Activated T-cell treated with anti-CD3 and anti-CD28 coated beads, Interleukin-2, amount 50 U/mL, for 24 hours (primary cell): ENCODE data around the gene CHST15.
"Not testable (repeated sequence)": the region's sequence is repeated elsewhere in the genome, so short reads cannot be mapped to it uniquely, and the experiment has no call there.

Source experiments
- DNase-seq: peaks from one replicate; pipeline ENCODE4 v3.0.0-alpha.2; 2020
- H3K27ac Mint-ChIP-seq: 2 replicates; pipeline ENCODE4 v1.8.0; 2020; ENCODE audit warnings: mild to moderate bottlenecking, mixed read lengths
- H3K27me3 Mint-ChIP-seq: 2 replicates; pipeline ENCODE4 v1.8.0; 2020; ENCODE audit warnings: mixed read lengths
- H3K36me3 Mint-ChIP-seq: 2 replicates; pipeline ENCODE4 v1.8.0; 2020; ENCODE audit warnings: low read depth, mixed read lengths
- H3K4me1 Mint-ChIP-seq: 2 replicates; pipeline ENCODE4 v1.8.0; 2020; ENCODE audit warnings: low read depth, mixed read lengths
- H3K4me3 Mint-ChIP-seq: 2 replicates; pipeline ENCODE4 v1.8.0; 2020; ENCODE audit warnings: mild to moderate bottlenecking, moderate library complexity, mixed read lengths
- H3K9me3 Mint-ChIP-seq: 2 replicates; pipeline ENCODE4 v1.8.0; 2020; ENCODE audit warnings: mixed read lengths

CHST15 gene

DNA sequence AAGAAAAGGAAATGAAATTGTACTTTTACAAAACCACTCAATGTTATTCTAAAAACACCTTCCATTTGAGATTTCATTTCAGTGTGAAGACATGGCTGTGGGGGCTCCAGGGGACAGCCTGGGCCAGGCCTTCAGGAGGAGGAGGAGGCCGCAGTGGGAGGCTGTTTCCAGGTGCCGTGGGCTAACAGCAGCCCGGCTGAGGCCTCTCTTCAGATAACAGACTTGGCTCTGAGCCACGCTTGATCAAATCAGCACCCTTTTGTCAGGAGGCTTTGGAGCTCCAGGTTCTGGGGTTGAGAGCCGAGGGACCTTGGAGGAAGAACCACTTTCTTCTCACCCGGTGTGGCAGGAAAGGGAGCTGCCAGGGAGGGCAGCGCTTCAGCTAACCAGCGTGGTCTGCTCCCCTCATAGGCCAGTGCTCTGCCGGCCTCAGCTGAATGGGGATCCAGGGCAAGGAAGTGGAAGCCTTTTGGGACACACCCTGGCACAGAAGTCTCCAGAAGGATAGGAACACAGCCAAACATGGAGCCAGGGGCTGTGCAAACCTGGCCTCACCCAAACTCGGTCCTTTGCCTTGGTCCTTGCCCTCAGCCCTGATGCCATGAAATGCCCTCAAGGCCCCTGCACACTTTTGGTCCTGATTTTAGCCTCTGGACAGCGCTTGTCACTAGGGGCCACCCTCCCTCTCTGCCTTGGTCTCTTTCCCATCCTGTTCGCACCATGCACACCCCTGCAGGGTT lies 23.5 kb upstream of the CHST15 start:
- Mint-ChIP-seq H3K9me3 (no peaks in the 10 kb centered on the region), H3K27ac (no peak overlapping the region), H3K4me3 (no peak overlapping the region), H3K4me1 (no peaks in the 10 kb centered on the region), H3K27me3 (peaks cover 4% of the 10 kb centered on the region), H3K36me3 (no peaks in the 10 kb centered on the region)
- DNase-seq: no peak

DNA sequence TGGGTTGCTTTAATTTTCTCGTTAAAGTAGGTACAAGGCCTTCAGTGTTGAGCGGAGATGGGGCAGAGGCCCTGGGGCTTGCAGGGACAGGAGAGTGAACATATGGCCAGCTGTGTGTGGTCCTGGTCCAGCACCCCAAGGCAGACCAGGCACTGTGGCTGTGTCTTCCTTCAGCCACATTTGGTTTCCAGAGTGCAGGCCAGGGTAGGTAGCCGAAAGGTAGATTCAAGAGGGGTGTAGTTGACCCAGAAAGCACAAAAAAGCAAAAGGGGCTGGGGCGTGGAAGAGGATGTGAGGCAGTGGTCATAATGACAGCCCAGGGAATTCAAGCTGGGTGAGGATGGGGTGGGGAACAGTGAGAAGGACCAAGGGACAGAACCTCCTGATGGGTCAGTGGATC lies 21.3 kb upstream of the CHST15 start:
- H3K4me3 Mint-ChIP-seq: no peak overlapping the region
- no peaks in the 10 kb centered on the region for H3K4me1 Mint-ChIP-seq
- no peak for DNase-seq
- no peaks in the 10 kb centered on the region for H3K9me3 Mint-ChIP-seq
- peaks cover 11% of the 10 kb centered on the region for H3K27me3 Mint-ChIP-seq
- H3K36me3 Mint-ChIP-seq: no peaks in the 10 kb centered on the region
- no peak overlapping the region for H3K27ac Mint-ChIP-seq

DNA sequence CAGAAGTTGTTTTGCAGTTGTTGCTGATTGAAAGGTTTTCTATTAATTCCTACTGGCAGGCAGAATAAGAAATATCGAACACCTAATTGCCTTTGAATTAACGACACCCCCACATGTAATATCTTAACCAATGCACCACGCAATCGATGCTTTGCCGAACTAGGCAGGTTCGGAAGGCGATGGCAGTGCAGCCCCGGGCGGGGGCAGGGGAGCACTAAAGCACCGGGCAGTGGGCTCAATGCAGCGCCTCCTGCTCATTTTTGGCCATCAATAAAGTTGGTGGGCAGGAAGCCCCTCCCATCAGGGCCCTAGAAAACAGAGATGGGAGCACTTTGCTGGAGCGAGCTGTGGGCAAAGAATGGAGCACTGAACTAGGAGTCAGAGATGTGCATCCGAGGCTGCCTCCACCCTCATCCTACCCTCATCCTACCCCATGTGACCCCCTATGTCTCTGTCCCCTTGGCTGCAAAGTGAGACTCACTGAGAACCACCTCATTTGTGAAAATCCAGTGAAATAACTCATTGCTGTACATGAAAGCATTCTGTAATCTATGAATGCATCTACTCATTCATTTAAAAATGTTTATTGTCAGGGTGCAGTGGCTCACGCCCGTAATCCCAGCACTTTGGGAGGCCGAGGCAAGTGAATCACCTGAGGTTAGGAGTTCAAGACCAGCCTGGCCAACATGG lies 19.6 kb upstream of the CHST15 start:
- Mint-ChIP-seq H3K27me3 (peaks cover 6% of the 10 kb centered on the region), H3K36me3 (no peaks in the 10 kb centered on the region), H3K4me3 (no peak overlapping the region), H3K4me1 (no peaks in the 10 kb centered on the region), H3K27ac (no peak overlapping the region), H3K9me3 (no peaks in the 10 kb centered on the region)
- DNase-seq: no peak

DNA sequence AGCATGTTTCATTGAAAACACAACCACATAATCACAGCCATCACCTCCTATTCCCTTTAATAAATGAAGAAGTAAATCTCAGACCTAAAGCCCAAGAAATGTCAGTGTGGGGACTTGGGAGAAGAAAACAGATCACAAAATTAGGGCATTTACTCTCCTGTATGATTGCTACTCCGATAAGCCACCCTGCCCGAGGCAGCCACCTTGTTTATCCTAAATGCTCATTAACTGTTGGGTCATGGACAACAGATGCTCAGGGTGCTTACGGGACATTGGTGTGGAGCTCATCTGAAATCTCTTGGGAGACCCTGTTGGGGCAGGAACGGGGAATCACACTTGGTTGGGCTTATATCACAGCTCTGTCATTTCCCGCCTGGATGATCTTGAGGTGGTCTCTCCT lies 17.5 kb upstream of the CHST15 start:
- H3K27ac Mint-ChIP-seq: no peak overlapping the region
- H3K4me3 Mint-ChIP-seq: no peak overlapping the region
- peaks cover 2% of the 10 kb centered on the region for H3K4me1 Mint-ChIP-seq
- H3K27me3 Mint-ChIP-seq: peaks cover 10% of the 10 kb centered on the region
- no peaks in the 10 kb centered on the region for H3K9me3 Mint-ChIP-seq
- H3K36me3 Mint-ChIP-seq: no peaks in the 10 kb centered on the region
- no peak for DNase-seq

DNA sequence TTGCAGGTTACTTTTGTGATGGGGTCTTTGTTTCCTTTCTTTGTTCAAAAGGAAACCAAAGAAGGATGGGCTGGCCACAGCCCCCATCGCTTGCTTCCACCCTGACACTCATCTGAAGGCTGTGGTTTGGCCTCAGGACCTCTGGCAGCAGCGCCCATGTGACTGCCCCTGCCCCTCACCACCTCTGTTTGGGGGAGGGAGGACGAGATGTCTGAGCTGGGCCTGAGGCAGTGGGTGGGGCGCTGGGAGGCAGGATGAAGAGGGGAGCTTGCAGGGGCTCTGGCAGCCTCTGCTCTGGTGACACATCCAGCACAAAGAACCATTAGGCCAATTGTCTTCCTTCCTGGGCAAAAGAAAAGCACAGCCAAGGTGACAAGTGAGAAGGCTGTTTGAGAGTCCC lies 15.9 kb upstream of the CHST15 start:
- Mint-ChIP-seq H3K9me3 (no peaks in the 10 kb centered on the region), H3K27me3 (peaks cover 10% of the 10 kb centered on the region), H3K36me3 (no peaks in the 10 kb centered on the region), H3K4me1 (peaks cover 2% of the 10 kb centered on the region), H3K4me3 (no peak overlapping the region), H3K27ac (no peak overlapping the region)
- no peak for DNase-seq

DNA sequence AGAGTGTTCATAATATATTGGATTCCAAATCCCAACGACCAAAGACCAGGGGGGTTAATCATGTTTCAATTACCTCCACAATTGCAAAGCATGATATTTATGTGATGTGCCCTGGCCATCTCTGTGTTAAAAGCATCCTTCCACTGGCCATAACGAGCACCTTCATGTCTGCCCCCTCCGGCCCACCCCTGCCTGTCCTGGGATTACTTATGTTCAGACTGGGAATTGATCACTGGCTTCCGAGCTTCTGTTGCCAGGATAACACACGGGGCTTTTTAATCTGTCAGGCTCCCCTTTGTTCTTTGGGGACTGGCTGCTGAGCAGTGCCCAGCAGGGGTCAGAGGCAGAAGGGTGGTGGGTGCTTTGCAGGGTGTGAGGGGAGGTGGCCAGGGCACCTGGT lies 13.7 kb upstream of the CHST15 start:
- Mint-ChIP-seq H3K36me3 (no peaks in the 10 kb centered on the region), H3K27me3 (peaks cover 10% of the 10 kb centered on the region), H3K9me3 (peaks cover 2% of the 10 kb centered on the region), H3K4me3 (no peak overlapping the region), H3K27ac (no peak overlapping the region), H3K4me1 (peaks cover 2% of the 10 kb centered on the region)
- no peak for DNase-seq

DNA sequence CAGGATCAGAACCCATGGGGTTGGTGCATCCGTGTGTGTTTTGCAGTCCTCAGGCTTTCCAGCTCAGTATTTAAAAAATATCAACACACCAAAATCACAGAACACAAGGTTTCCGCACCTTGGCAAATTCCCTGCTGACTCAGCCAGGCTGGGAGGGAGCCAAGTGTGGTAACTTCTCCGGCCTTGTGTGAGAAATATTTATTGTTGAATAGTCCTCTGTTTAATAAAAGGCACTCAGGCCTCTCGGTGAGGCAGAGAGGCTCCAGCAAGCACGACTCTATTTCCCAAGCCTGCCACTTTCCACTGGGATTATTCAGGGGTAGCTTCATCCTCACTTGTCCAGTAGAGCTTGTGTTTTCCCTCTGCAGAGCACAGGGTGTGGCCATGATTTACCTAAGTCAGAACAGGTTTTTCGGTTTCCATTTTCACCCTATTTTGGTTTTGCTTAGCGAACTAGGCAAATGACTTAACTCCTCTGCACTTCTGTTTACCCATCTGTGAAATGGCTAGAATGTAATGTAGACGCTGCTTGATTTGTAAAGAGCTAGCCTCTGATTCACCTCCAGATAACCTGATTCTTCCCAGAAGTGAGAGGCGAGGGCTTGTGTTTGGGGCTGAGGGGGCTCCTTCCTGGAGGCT lies 13.0 kb upstream of the CHST15 start:
- H3K27ac Mint-ChIP-seq: no peak overlapping the region
- H3K4me1 Mint-ChIP-seq: peaks cover 2% of the 10 kb centered on the region
- peaks cover 10% of the 10 kb centered on the region for H3K27me3 Mint-ChIP-seq
- H3K9me3 Mint-ChIP-seq: peaks cover 2% of the 10 kb centered on the region
- H3K36me3 Mint-ChIP-seq: no peaks in the 10 kb centered on the region
- no peak for DNase-seq
- no peak overlapping the region for H3K4me3 Mint-ChIP-seq

DNA sequence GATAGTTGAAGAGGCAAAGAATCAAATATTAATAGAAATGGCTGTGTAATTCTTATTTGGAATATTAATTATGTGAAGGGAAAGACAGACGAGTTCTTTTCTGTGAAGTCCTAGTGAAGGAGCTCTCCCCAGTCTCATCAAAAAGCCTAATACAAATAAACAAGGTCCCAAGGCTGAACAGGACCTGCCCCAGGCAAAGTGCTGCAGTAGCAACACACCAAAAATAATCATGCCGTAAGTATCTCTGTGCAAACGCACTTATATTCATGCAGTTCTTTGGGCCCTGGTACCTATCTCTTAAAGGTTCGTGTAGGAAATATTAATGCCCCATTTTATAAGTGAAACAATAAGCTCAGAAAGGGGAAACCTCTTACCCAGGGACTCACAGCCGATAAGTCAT lies 12.2 kb upstream of the CHST15 start:
- Mint-ChIP-seq H3K9me3 (peaks cover 2% of the 10 kb centered on the region), H3K4me3 (no peak overlapping the region), H3K27me3 (peaks cover 10% of the 10 kb centered on the region), H3K36me3 (no peaks in the 10 kb centered on the region), H3K4me1 (peaks cover 5% of the 10 kb centered on the region), H3K27ac (no peak overlapping the region)
- no peak for DNase-seq

DNA sequence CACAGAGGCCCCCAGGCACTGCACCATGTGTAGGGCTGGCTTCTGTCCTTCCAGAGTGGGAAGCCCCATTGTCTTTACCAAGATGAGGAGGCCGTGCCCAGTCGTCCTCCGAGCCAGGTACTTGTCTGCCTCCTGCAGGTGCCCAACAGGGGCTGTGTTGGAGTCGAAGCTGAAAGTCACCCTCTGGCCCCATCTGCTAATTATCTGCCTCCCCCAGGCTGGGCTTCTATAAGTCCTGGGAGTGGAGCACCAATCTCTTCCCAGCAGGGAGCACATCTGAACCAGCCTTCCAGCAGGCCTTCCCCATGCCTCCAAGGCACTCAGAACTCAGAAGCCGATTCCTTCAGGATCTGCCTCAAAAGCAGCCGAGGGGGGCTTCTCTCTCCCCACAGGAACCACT lies 11.6 kb upstream of the CHST15 start:
- H3K27me3 Mint-ChIP-seq: peaks cover 6% of the 10 kb centered on the region
- no peak overlapping the region for H3K27ac Mint-ChIP-seq
- peaks cover 7% of the 10 kb centered on the region for H3K4me1 Mint-ChIP-seq

DNA sequence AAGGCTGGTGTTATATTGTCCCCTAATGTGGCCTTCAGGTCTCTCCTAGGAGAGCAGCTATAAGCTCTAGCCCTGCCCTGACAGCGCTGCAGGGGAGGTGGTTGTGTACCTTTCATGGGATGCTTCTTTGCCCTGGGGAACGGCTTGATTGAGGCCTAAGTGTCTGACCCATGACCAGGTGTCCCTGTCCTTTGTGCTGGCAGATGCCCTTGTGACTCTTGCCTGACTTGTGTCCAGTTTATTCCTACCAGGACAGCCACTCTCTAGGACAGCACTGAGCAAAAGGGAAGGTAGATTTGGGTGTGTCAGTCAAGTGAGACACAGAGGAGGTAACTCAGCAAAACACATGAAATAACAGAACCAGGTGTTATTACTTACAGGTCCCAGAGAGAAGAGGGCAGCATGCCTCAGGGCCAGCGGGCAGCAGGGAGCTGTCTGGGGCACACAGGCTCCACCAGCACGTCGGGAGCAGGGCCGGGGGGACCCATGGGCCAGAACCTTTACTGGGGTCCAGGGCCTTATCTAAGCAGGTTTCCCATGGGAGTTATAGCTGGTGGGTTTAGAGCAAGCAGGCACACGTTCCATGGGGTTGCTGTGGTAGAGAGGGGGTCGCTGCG lies 10.7 kb upstream of the CHST15 start:
- Mint-ChIP-seq H3K9me3 (peaks cover 2% of the 10 kb centered on the region), H3K36me3 (no peaks in the 10 kb centered on the region), H3K4me1 (peaks cover 9% of the 10 kb centered on the region), H3K27ac (no peak overlapping the region), H3K4me3 (no peak overlapping the region), H3K27me3 (peaks cover 8% of the 10 kb centered on the region)
- DNase-seq: no peak

More for the DNA sequence above, 11.6 kb upstream of the CHST15 start:
- H3K36me3 Mint-ChIP-seq: no peaks in the 10 kb centered on the region
- DNase-seq: no peak
- peaks cover 2% of the 10 kb centered on the region for H3K9me3 Mint-ChIP-seq
- H3K4me3 Mint-ChIP-seq: no peak overlapping the region

DNA sequence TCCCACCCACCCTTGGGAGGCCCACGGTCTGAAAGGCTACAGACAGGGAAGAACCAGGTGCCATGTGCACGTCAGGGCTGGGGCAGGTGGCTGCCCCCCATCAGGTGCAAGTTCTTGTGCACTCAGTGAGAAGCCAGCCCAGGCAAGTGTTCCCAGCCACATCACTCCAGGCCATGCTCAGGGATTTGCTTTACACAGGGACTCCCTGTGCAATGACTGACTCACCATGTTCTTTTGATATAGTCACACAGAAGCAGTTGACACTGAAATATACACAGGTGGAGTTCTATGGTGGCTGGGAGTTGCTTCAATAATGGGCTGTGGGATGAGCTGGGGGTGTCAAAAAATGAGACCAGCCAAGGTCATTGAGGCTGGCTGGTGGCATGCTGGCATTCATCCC lies 8.0 kb upstream of the CHST15 start:
- DNase-seq: no peak
- no peaks in the 10 kb centered on the region for H3K36me3 Mint-ChIP-seq
- no peak overlapping the region for H3K4me3 Mint-ChIP-seq
- H3K9me3 Mint-ChIP-seq: peaks cover 3% of the 10 kb centered on the region
- peaks cover 7% of the 10 kb centered on the region for H3K4me1 Mint-ChIP-seq
- peaks cover 20% of the 10 kb centered on the region for H3K27me3 Mint-ChIP-seq
- H3K27ac Mint-ChIP-seq: no peak overlapping the region

DNA sequence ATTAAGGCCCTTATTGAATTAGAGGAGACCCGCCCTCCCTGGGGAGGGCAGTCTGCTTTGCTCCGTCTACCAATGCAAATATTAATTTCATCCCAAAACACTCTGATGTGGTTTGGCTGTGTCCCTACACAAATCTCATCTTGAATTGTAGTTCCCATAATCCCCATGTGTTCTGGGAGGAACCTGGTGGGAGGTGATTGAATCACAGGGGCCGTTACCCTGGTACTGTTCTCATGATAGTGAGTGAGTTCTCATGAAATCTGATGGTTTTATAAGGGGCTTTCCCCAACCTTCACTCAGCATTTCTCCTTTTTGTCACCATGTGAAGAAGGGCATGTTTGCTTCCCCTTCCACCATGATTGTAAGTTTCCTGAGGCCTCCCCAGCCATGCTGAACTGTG lies 7.3 kb upstream of the CHST15 start:
- H3K4me3 Mint-ChIP-seq, H3K27ac Mint-ChIP-seq, DNase-seq, H3K4me1 Mint-ChIP-seq, H3K9me3 Mint-ChIP-seq, H3K36me3 Mint-ChIP-seq: not testable (repeated sequence)
- H3K27me3 Mint-ChIP-seq: peaks cover 27% of the 10 kb centered on the region

DNA sequence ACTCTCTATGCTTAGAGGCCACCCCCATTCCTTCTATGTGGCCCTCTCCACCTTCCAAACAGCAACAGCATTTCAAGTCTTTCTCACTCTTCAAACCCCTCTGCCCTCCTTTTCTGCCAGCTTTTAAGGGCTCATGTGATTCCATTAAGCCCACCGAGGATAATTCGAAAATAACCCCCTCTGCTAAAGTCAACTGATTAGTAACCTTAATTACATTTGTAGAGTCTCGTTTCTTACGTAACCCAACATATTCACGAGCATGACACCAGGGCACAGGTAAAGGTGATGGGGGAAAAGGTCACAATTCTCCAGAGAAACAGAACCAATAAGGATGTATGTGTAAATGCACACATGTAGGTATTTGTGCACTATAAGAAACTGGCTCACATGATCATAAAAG lies 6.7 kb upstream of the CHST15 start:
- Mint-ChIP-seq H3K36me3 (no peaks in the 10 kb centered on the region), H3K9me3 (peaks cover 7% of the 10 kb centered on the region), H3K27ac (no peak overlapping the region), H3K4me3 (no peak overlapping the region), H3K27me3 (peaks cover 32% of the 10 kb centered on the region), H3K4me1 (peaks cover 7% of the 10 kb centered on the region)
- no peak for DNase-seq

DNA sequence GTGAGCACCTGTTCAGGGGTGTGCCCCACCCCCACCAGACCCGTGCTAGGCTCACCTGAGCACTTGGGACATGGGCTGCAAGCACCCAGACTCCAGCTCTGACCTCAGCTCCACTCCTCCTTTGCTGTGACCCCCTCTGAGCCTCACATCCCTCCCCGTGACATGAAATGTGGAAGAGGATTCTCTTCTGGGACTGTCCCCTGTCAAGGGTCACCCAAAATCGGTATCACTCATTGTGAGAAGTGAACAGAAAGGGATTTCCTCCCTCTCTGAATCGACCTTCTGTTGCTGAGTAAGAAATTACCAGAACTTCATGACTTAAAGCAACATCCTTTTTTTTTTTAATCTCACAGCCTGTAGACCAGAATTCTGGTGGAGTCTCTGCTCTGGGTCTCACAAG lies 6.2 kb upstream of the CHST15 start:
- H3K27ac Mint-ChIP-seq: no peak overlapping the region

DNA sequence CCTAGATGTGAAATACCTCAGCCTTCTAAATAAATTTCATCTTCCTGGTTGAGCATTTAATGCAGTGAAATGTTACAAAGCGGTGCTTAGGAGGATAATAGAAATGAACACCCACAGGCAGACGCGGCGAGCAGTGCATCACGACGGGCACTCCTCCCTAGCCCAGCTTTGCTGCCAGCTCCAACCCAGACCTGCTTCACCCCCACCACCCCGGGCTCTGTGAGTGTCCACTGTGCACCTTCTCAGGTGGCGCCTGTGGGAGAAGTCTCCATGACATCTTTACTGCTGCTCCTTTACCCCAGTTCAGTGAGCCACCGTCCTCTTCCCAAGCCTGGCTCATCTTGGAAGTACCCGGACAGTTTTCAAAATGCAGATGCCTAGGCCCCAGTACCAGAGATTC lies 5.2 kb upstream of the CHST15 start:
- peaks cover 47% of the 10 kb centered on the region for H3K27me3 Mint-ChIP-seq
- no peaks in the 10 kb centered on the region for H3K36me3 Mint-ChIP-seq

More for the DNA sequence above, 6.2 kb upstream of the CHST15 start:
- Mint-ChIP-seq H3K36me3 (no peaks in the 10 kb centered on the region), H3K4me3 (no peak overlapping the region), H3K4me1 (peaks cover 7% of the 10 kb centered on the region), H3K9me3 (peaks cover 7% of the 10 kb centered on the region), H3K27me3 (peaks cover 37% of the 10 kb centered on the region)
- DNase-seq: no peak

More for the DNA sequence above, 5.2 kb upstream of the CHST15 start:
- H3K9me3 Mint-ChIP-seq: peaks cover 5% of the 10 kb centered on the region
- no peak overlapping the region for H3K27ac Mint-ChIP-seq
- no peak for DNase-seq
- H3K4me1 Mint-ChIP-seq: peaks cover 7% of the 10 kb centered on the region
- H3K4me3 Mint-ChIP-seq: no peak overlapping the region
